ENCODE measurements around the gene SUGP2. TPM values are rescaled to one million over a fixed set of nuclear protein-coding genes. Genes with fewer than 3 reads are reported as not detected.

Gene SUGP2
- total and polyA plus RNA-seq, 9 of the 15 experiments (the other 6 are each of a cell fraction or from before 2014, with no cell fraction given): 13.1 to 101 (median 63.1) TPM

DNA sequence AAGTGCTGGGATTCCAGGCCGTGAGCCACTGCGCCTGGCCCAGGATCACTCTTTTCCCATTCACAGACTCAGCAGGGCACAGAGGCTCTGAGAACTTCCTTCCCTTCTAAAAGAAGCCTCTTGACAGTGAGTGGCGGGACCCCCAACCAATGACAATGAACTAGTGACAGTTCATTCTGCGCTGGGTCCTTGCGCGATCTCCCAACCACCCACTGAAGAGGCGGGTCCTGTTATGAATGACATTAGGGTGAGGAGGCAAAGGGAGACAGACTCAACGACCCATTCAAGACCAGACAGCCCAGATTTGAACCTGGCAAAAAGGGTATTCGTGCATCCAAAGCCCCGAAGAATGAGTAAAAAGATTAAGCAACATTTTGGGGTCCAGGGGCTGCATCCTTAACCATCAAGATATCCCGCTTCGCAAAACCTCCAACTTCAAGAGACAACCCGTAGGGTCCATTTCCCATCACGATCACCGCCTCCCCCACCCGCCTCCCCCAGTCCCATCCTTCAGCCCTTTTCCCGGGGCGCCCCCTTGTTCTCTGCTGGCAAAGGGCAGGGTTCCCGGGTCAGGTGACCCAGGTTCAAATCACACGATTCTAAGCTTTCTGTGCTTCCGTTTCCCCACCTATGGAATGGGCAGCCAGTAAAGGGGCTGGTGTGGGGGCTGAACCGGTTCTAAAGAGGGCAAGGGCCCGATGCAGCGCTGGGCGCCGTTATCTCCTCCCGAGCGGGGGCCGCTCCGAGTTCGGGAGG lies 719 bp downstream of the SUGP2 start (continued):
- TF ChIP-seq RBM34 (IDR thresholded peaks at IDR 0.05; ENCODE audit: borderline replicate concordance, insufficient read depth, low read length): no peak
- TF ChIP-seq, protein P1, sequence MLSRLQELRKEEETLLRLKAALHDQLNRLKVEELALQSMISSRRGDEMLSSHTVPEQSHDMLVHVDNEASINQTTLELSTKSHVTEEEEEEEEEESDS (CRISPR knock-in tag; IDR thresholded peaks at IDR 0.05): no peak
- TF ChIP-seq, protein P2, sequence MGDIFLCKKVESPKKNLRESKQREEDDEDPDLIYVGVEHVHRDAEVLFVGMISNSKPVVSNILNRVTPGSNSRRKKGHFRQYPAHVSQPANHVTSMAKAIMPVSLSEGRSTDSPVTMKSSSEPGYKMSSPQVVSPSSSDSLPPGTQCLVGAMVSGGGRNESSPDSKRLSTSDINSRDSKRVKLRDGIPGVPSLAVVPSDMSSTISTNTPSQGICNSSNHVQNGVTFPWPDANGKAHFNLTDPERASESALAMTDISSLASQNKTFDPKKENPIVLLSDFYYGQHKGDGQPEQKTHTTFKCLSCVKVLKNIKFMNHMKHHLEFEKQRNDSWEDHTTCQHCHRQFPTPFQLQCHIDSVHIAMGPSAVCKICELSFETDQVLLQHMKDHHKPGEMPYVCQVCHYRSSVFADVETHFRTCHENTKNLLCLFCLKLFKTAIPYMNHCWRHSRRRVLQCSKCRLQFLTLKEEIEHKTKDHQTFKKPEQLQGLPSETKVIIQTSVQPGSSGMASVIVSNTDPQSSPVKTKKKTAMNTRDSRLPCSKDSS (IDR thresholded peaks at IDR 0.05; ENCODE audit: low read depth, partially characterized antibody): no peak
- TF ChIP-seq BMI1 (IDR thresholded peaks at IDR 0.05; ENCODE audit: low read length): no peak
- no peak for TF ChIP-seq RBBP5 (IDR thresholded peaks at IDR 0.05; ENCODE audit: borderline replicate concordance, insufficient read depth, low read length, poor library complexity, severe bottlenecking)
- TF ChIP-seq MIER1 (IDR thresholded peaks at IDR 0.05; ENCODE audit: low read depth): no peak
- TF ChIP-seq, protein P3, sequence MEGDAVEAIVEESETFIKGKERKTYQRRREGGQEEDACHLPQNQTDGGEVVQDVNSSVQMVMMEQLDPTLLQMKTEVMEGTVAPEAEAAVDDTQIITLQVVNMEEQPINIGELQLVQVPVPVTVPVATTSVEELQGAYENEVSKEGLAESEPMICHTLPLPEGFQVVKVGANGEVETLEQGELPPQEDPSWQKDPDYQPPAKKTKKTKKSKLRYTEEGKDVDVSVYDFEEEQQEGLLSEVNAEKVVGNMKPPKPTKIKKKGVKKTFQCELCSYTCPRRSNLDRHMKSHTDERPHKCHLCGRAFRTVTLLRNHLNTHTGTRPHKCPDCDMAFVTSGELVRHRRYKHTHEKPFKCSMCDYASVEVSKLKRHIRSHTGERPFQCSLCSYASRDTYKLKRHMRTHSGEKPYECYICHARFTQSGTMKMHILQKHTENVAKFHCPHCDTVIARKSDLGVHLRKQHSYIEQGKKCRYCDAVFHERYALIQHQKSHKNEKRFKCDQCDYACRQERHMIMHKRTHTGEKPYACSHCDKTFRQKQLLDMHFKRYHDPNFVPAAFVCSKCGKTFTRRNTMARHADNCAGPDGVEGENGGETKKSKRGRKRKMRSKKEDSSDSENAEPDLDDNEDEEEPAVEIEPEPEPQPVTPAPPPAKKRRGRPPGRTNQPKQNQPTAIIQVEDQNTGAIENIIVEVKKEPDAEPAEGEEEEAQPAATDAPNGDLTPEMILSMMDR (IDR thresholded peaks at IDR 0.05 in 2 of 3, conservative IDR thresholded peaks at IDR 0.05 in 1 of 3; ENCODE audit: insufficient read depth in 2 of 3, low read depth in 1 of 3, low read length in 3 of 3): 0 out of 6 replicates have a peak, but pooled peaks of 1 of the 3 experiments have one; percentile 9
- TF ChIP-seq, protein P4, sequence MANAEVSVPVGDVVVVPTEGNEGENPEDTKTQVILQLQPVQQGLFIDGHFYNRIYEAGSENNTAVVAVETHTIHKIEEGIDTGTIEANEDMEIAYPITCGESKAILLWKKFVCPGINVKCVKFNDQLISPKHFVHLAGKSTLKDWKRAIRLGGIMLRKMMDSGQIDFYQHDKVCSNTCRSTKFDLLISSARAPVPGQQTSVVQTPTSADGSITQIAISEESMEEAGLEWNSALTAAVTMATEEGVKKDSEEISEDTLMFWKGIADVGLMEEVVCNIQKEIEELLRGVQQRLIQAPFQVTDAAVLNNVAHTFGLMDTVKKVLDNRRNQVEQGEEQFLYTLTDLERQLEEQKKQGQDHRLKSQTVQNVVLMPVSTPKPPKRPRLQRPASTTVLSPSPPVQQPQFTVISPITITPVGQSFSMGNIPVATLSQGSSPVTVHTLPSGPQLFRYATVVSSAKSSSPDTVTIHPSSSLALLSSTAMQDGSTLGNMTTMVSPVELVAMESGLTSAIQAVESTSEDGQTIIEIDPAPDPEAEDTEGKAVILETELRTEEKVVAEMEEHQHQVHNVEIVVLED (CRISPR knock-in tag; IDR thresholded peaks at IDR 0.05): no peak
- no peak for TF ChIP-seq TGIF2 (CRISPR knock-in tag; IDR thresholded peaks at IDR 0.05)
- TF ChIP-seq ZFPM2 (CRISPR knock-in tag; IDR thresholded peaks at IDR 0.05): no peak
- TF ChIP-seq DMBX1 (CRISPR knock-in tag; IDR thresholded peaks at IDR 0.05; ENCODE audit: borderline replicate concordance): no peak
- TF ChIP-seq MEF2D (tag; conservative IDR thresholded peaks at IDR 0.05; ENCODE audit: low read depth): no peak
- no peak for TF ChIP-seq YY1 (IDR thresholded peaks at IDR 0.05; ENCODE audit: borderline replicate concordance in 1 of 3, control insufficient read depth in 1 of 3, extremely low read depth in 1 of 3, insufficient read depth in 3 of 3, insufficient read length in 1 of 3, insufficient replicate concordance in 2 of 3, low read depth in 1 of 3, low read length in 2 of 3)
- no peak for TF ChIP-seq TRIM28 (IDR thresholded peaks at IDR 0.05)
- TF ChIP-seq TRIM24 (IDR thresholded peaks at IDR 0.05): no peak
- TF ChIP-seq UBTF (IDR thresholded peaks at IDR 0.05; ENCODE audit: borderline replicate concordance in 1 of 2, low read depth in 2 of 2, low read length in 2 of 2): no peak
- no peak for TF ChIP-seq ZNF224 (CRISPR knock-in tag; IDR thresholded peaks at IDR 0.05)
- peak; percentile 56 for TF ChIP-seq RBM25 (IDR thresholded peaks at IDR 0.05; ENCODE audit: low read depth, low read length, severe bottlenecking)
- TF ChIP-seq FOXK2 (conservative IDR thresholded peaks at IDR 0.05 in 1 of 2, IDR thresholded peaks at IDR 0.05 in 1 of 2; ENCODE audit: low read depth in 2 of 2): no peak

Measured in K562 (cell line).